Stimulated activated naive CD4-positive, alpha-beta T cell treated with Interleukin-2 at 50 U/mL for 16 hours (primary cell): ENCODE results near the gene ABR.
"Not testable (repeated sequence)": the region's sequence is repeated elsewhere in the genome, so short reads cannot be mapped to it uniquely, and the experiment has no call there.

ENCODE experiments used
- DNase-seq: peaks from one replicate; lab custom pipeline; 2025; lab: John Stamatoyannopoulos, UW

Gene ABR

DNA sequence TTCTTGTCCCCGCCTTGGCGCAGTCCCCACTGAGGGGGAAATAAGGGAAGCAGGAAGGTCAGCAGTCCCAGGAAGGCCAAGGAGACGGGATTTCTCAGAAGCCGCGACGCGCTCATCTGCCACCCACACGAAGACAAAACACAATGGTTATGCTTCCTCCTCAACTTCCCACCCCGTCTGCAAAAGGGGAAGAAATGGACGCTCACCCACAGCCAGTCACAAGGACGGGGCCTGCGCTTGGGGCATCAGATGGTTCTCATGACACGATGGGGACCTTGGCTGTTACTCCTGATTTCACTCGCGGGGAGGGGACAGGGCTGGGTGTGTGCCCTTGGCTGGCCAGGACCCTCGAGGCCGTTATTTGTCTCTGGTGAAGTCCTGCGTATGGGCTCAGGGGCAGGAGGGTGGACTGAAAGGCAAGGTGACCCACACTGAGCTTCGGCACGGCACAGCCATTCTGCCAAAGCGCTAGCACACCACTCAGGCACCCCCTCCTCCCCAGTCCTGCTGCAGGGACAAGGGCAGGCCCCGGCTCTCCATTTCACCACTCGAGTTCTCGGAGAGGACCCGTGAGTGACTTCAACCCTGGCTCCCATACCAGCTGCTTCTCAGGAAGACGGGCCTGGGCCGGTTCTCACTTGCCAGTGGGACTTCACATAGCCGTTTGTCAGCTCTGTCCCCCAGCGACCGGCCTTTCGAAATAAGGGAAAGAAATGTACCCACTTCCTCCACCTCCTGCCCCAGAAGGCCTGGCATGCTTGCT is 84.5 kb downstream of the ABR start:
- DNase-seq: no peak

- DNase-seq: no peak
Measured at GRCh38 chr17:1094591-1094990, 85.2 kb downstream of the ABR start.

DNA sequence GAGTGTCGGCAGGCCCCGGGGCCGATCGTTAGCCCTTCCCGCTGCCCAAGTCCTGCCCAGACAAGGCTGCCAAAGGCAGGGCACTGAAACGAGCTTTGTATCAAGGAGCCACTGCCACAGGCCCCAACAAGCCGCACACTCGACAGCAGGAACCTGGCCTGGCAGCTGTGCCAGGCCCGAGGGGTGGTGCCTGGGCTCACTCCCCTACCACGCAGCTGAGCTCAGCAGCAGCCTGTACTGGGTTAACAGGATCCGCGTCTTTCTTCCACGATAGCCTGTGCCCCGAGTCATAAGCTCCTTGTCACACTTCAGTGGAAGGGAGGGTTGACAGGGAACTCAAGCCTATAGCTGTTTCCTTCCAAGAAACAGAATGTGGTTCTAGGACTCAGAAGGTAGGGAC is 87.9 kb downstream of the ABR start:
- no peak for DNase-seq

DNA sequence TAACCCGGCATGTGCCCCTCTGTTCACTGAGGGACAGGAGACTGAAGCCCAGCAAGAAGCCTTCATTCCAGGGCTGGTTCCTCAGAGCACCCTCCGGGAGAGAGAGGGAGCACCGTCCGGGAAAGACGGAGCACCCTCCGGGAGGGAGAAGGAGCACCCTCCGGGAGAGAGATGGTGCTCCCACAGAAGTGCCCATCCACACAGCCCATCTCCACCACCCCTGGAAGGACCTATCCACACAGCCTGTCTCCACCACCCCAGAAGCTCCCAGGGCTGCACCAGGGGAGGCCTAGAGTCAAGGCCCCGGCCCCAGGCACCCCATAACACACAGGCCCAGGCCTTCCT is 88.6 kb downstream of the ABR start:
- no peak for DNase-seq

DNA sequence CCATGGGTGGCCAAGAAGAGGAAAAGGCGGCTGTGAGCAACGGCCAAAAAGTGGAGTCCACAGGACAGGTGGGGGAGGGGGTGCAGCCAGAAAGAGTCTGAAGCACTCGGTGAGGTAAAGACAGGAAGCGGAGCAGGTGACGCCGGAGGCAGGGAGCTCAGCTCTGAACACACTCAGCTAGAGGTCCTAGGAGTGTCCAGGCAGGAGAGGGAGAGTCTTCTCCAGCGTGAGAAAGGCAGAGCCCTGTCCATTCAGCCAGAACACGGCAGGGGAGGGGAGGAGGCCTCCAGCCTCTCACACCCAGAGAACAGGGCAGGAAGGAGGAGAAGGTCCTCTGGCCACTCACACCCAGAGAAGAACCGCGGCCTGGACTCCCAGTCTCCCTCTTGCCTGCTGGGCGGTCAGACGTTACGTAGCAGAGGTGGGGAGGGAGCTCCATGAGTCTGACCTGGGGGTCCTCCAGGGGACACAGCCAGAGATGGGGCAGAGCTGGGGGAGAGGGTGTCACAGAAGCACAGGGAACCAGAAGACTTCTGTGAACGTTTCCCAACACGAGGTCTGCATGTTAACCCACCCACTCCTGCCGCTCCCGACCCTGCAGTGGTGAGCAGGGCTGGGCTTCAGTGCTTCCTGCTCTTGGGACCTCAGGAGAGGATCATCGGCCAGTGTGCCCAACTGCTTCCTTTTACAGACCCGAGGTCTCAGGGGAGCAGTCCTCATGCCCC is 89.2 kb downstream of the ABR start:
- DNase-seq: no peak

DNA sequence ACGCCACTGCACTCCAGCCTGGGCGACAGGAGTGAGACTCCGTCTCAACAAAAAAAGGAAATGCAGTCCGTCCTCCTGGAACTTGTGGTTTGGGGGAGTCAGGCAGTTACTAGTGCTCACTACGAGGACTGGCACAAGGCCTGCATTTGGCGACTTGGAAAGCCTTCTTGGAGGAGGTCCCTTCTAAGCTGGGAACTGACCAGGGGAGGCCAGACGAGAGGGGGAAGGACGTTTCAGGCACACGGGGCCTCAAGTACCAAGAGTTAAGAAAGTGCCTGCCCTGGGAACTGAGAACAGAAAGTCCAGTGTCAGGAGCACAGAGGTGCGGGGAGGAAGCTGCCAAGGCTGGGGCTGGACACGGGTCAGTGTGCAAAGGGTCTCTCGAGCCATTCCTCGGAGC is 89.9 kb downstream of the ABR start:
- no peak for DNase-seq

GRCh38 chr17:1087381-1088241 is 92.2 kb downstream of the ABR start:
- no peak for DNase-seq

- DNase-seq: no peak
Measured at GRCh38 chr17:1083451-1084187, 96.2 kb downstream of the ABR start.

DNA sequence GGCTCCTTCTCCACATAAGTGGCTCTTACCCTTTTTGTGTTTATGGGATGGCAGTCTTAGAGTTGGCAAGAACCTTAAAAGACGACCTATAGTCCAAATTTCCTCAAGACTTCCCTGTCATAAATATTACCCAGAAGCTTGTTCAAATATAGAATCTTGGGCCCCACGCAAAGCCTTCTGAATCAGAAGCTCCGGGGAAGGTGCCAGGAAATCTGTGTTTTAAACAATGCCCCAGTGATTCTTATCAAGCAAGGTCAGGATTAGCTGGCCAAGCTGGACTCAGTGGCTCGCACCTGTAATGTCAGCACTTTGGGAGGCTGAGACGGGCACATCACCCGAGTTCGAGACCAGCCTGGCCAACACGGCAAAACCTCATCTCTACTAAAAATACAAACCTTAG is 97.2 kb downstream of the ABR start:
- DNase-seq: no peak

DNA sequence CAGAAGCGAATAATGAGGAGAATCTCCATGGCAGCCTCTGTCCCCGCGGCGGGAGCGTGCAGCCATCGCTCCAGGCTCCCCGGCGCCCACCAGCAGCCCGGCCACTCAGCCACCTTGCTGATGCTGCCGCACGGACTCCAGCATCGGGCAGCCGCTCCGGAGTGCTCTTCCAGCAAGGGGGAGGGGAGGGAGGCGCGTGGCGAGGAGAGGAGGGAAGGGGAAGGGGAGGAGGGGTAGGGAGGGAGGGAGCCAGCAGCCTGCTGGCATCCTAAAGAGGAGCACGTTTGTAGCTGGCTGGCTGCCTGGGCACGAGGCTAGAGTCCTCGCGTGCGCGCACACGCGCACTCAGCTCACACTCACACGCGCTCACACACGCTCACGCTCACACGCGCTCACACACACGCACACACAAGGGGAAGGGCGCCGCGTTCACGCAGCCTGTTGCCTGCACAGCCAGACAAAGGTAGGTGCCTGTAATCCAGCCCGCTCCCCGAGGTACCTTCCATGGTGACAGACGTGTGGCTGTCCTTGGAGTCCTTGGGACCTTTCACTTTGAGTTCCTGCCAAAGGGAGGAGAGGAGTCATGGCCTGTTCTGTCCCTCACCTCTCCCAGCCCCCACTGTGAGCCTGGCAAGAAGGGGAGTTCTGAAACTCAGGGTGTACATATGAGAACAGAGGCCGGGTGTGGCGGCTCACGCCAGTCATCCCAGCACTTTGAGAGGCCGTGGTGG is 100.8 kb downstream of the ABR start:
- no peak for DNase-seq

DNA sequence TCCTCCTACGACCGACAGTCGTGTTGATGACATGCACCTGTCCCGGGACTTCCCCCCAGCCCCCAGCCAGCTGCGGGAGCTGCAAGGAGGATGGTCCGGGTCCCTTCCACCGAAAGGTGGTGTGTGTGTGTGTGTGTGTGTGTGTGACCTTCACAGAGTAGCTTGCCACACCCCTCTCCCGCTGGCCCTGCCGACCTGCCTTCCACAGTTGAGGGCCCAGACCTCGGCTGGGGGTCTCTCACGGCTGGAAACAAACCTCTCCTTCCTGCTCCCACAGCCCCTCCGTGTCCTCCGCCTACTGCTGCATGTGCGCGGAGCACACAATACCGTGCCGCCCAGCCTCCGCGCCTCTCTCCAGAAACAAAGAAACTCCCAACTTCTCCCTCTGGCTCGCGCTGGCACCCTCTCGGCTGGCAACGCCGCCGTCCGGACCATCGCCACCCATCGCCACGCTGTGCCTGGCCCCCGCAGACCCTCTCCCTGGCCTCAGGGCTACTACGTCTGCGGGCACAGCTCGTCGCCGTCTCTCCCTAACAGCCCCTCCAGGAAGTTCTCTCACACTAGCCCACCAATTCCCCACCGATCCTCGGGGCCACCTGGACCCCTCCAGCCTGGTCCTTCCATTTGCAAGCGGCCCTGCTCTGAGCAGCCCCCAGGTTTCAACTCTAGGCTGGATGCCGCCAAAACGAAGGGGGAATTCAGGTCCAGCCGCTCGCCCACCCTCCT is 101.6 kb downstream of the ABR start:
- no peak for DNase-seq

DNA sequence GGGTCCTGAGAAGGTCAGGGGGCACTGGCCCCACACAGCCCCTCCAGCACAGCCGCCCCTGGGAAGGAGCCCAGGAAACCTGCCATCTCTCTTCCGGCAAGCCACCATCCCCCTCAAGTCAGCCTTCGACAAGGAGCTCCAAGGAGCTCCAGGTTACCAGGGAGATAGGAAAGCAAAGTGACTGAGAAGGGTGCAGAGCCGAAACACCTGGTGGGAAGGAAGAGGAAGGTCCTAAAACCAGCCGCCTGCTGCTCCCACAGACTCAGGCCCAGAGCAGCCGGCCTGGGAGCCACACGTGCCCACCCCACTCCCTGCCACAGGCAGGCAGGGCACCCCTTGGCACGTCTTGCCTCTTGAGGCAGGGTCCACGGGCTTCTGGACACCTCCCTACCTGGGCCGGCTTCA is 102.2 kb downstream of the ABR start:
- DNase-seq: no peak

DNA sequence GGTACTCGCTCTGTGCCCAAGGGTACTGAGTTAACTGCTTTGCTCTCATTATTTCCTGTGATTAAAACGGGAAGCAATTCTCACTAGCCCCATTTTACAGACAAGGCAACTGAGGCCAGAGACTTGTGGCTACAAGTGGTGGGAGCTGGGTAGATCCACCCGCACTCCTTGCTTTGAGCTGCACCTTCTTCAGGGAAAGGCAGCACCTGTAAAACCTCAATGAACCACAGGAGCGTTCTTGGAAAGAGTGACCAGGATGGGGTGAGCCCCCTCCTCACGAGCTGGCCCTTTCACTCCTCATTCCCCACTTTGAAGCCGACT is 102.8 kb downstream of the ABR start:
- no peak for DNase-seq

GRCh38 chr17:1076299-1076981 is 103.3 kb downstream of the ABR start:
- no peak for DNase-seq

DNA sequence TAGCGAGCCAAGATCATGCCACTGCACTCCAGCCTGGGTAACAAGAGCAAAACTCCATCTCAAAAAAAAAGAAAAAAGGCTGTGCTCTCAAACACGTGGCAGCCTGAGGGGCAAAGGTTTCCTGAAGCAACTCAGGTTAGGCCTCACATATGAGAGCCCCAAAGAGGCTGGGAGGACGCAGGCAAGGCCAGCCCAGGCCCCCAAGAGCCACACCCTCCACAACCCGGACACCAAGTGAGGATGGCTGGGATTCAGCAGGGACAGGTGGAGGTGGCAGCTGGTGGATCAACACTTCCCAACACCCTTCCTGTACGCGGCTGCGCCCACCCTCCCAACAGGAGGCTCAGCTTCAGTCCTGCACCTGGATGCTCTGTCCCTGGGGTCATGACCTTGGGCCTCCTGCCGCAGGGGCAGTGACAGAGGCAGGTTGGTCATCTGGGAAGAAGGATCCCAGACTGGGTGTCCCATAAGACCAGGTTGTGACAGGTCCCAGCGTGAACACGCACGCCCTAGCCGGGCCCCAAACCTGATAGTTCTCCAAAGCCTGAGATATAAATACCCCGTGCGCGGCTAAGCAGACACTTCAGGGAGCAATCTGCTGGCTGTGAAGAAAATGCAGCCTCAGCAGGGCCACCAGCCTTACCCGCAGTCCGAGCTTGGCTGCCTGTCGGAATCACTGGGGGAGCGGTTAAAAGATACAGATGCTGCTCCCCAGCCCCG is 104.7 kb downstream of the ABR start:
- no peak for DNase-seq

GRCh38 chr17:1073963-1074625 is 105.7 kb downstream of the ABR start:
- not testable (repeated sequence) for DNase-seq

DNA sequence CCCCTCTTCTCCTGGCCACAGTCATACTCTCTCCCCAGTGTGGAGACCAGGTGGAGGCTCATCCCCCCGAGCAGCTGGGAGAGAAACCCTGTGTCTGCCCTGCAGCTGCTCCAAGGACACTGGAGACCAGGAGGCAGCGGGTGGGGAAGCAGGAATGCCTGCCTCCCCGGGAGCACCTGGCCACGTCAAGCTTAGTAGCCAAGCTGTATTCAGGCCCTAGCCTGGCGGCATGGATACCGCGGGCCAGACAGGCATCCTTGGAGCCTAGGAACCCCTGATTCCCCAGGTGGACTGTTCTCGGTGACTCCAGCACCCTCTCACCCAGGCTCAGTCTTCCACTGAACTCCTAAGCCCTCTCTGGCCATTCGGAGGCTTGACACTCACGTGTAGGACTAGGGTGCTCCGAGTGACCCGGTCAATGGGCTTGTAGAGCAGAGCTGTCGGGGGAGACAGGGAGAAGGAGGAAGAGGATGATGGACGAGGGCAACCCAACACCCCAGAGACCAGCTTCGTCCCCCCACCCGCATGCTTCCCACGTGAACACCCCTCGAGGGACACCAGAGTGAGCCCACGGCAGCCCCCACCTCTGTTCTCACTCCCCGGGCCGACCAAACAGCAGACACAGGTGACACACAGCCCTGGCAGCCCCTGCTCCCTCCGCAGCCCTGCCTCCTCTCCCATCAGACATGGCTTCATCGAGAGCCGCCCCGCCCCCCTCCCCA is 106.4 kb downstream of the ABR start:
- no peak for DNase-seq

DNA sequence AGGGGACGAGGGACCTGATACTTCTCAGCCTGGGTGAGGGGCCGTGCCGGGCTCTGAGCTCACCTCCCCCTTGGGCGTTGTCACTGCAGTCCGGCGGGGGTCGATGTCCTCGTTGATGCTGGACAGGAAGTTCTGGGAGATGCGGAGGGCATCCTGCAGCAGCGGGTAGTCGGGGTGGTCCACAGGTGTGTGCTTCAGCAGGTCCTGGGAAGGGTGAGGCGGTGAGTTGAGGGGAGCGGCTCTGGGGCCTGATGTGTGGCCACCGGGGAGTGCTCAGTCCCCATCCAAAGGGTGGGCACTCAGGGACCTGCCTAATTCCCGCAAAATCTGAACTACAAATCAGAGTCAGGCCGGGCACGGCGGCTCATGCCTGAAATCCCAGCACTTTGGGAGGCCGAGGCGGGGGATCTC is 107.2 kb downstream of the ABR start:
- no peak for DNase-seq
